Measurements from ENCODE around the gene FARS2.

GRCh38 chr6:5517796-5518195, 256.5 kb downstream of the FARS2 start:
- TF ChIP-seq CTCF (IDR thresholded peaks at IDR 0.05; ENCODE audit: extremely low read depth in 1 of 2, insufficient read depth in 1 of 2, low read depth in 1 of 2, low read length in 2 of 2): no peak
- no peak for TF ChIP-seq GATA2 (IDR thresholded peaks at IDR 0.05; ENCODE audit: insufficient read depth, insufficient read length, low read depth, low read length)
- no peak for TF ChIP-seq MAX (IDR thresholded peaks at IDR 0.05; ENCODE audit: insufficient read depth, insufficient read length)
